NT2/D1 (cell line): Measurements from ENCODE around the gene DUSP16.

Source experiments
- YY1 ChIP-seq: IDR thresholded peaks from 2 replicates; pipeline ENCODE4 v1.6.1; 2011; ENCODE audit not compliant: insufficient read length, insufficient read depth
- ZNF274 ChIP-seq: IDR thresholded peaks from 2 replicates; pipeline ENCODE4 v1.6.1; 2011; ENCODE audit warnings: mild to moderate bottlenecking, low read depth, low read length

GRCh38 chr12:12436831-12437345 lies 125.8 kb downstream of the DUSP16 start:
- TF ChIP-seq YY1: no peak
- TF ChIP-seq ZNF274: no peak
